A204.1 (cell line): ENCODE results near the gene HBE1.
"Not testable (repeated sequence)": the region's sequence is repeated elsewhere in the genome, so short reads cannot be mapped to it uniquely, and the experiment has no call there.

Source experiments
- FAIRE-seq: peaks from 2 replicates; lab custom pipeline; 2012; peaks lifted over from hg19 to GRCh38; lab: Jason Lieb, UNC

HBE1 gene

DNA sequence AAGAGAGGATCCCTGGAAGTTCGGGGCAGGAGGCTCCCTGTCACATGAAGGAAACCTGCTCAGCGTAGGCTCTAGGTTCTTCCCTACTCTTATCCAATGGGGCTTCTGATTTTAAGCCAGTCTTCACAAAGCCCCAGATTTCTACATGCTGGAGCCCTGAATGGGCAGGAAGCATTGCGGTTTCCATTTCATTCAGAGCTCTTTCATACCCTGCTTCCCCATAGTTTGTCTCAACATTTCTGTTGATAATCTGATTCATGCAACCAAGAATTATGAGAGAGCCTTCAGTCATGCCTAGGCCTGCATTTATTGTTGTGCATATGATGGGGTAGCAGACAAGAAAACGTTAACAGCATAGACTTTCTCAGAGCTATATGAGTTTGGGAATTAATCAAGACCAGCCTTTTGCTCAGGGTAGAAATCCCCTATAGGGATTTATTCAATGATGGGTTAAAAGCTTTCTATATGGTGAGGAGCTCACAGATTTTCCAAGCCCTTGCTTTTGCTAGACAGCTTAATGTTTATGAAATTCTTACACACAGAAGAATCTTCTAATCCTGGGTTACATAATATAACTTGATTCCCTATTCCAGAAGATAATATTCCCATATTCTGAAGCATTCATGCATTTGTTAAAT lies 16.1 kb upstream of the HBE1 start:
- no peak for FAIRE-seq

DNA sequence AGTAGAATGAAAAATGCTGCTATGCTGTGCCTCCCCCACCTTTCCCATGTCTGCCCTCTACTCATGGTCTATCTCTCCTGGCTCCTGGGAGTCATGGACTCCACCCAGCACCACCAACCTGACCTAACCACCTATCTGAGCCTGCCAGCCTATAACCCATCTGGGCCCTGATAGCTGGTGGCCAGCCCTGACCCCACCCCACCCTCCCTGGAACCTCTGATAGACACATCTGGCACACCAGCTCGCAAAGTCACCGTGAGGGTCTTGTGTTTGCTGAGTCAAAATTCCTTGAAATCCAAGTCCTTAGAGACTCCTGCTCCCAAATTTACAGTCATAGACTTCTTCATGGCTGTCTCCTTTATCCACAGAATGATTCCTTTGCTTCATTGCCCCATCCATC lies 14.9 kb upstream of the HBE1 start:
- FAIRE-seq = no peak

DNA sequence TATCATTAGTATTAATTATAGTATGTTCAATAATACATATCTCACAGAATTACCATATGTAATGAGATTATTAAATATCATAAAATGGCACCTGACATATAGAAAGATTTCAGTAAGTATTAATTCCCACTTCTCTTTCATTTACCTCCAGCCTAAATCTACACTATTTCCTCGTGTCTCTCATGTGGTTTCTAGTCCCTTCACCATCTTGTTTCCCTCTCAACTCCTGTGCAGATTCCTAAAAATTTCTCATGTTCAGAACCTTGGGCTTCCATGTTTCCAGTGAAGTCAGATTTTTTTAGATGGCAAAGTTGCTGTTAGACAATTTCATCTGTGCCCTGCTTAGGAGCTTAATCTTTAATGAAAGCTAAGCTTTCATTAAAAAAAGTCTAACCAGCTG lies 14.1 kb upstream of the HBE1 start:
- no peak for FAIRE-seq

DNA sequence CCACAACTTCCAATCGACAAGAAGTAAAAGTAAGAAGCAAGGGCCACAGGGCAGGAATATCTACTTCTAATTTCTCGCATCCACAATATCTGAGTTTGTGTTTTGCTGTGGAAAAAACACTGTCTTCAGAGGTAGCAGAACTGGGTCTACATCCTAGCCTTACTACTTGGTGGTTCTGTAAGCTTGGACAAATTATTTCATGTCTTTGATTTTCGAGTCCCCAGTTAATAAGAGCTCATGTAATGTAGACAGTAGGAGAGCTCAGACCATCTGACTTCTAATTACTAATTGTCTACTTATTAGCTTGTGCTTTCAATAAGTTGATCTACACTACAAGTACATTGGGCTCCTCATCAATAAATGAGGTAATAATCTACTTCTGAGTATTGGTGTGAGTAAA lies 13.3 kb upstream of the HBE1 start:
- FAIRE-seq = no peak

DNA sequence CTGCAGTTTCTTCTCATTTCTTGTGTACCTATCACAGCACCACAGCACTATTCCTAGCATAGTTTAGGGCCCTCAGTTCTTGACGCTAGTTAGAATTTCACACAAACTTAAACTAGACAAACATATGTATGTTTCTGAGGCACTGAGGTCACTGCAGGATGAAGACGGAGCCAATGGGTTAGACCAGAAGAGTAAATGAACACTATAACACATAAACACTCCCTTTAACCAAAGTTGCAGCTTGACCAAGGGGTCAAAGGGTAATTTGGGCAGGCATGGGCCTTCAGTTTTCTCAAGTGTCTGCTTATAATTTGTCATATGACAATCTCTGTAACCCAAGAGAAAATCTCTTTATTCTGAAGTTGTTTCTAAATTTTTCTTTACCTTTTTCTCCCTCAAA lies 12.9 kb upstream of the HBE1 start:
- no peak for FAIRE-seq

DNA sequence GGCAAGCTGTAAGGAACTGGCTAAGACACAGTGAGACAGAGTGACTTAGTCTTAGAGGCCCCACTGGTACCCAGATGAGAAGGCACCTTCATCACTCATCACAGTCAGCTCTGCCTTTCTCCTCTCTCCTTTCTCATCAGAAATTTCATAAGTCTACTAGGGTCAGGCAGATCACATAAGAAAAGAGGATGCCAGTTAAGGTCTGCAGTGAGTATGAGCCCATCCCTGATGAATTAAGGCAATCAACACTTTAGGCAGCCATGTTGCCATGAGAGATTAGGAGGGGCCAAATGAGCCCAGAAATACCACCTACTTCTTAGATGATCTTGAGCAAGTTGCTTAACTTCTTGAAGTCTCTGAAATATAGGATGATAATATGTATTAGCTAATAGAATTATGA lies 11.9 kb upstream of the HBE1 start:
- FAIRE-seq = no peak

DNA sequence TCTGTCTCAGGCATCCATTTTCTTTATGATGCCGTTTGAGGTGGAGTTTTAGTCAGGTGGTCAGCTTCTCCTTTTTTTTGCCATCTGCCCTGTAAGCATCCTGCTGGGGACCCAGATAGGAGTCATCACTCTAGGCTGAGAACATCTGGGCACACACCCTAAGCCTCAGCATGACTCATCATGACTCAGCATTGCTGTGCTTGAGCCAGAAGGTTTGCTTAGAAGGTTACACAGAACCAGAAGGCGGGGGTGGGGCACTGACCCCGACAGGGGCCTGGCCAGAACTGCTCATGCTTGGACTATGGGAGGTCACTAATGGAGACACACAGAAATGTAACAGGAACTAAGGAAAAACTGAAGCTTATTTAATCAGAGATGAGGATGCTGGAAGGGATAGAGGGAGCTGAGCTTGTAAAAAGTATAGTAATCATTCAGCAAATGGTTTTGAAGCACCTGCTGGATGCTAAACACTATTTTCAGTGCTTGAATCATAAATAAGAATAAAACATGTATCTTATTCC lies 10.9 kb upstream of the HBE1 start:
- no peak for FAIRE-seq

DNA sequence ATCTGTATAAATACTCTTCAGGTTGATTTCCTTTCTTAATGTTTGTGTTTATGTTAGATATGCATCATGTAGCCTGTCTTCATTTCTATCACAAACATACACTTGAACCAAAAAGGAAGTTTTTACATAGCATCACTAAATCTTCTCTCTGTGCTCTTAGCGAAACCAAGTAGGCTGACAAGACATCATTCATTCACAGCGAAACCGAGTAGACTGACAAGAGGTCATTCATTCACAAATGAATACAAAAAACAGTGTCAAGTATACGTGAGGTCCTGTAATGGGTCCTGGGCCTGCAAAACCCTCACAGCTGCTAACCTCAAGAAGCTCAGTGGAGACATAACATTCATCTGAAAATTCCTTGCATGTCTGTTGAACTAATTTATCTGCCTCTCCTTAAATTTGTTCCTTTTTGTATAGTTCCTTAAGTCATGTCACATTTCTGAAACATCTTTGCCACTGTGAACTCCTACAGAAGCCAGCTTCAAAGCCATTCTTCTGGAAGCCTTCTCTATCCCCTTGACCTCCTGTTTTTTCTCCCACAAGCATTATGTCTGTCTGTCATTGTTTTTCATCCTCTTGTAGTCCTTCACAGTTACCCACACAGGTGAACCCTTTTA lies 9.8 kb upstream of the HBE1 start:
- no peak for FAIRE-seq

DNA sequence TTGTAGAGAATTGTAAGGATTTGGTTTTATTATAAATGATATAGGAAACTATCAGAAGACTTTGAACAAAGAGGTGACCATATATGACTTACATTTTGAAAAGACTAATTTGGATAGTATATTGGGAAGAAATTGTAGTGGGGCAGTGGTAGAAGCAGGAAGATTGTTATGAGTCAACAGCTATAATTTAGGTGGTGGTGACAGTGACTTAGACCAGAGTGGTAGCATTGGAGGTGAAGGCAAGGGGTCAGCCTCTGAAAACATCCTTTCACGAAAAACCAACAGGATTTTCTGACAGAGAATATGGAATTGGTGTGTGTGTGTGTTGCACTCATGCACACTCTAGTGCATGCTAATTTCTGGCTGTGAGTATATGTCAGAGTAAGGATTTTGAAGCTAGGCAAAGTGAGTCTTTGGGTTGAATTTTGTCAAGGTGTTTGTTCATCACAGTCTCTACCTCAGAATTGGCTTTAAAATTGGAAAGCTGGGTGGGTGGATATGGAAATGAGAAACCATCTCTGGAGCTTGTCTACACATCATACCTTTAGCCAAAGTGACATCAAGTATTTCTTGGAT lies 8.2 kb upstream of the HBE1 start:
- FAIRE-seq = no peak

DNA sequence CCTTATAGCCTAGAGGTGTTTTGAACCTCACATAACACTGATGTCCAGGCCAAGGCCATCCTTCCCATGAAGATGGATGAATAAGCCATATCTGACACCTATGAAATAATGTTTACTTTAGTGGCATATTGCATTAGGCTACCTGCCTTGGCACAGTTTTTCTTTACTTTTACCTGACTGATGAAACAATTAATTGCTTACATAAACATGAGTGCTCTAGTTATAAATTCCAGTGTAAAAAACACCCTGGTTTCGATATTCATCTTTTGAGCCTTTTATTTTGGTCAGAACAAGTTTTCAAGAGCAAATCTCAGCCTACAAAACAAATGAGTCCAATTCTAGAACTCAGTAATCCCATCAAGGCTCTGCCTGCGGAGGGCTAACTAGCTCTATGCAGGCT lies 7.0 kb upstream of the HBE1 start:
- no peak for FAIRE-seq

DNA sequence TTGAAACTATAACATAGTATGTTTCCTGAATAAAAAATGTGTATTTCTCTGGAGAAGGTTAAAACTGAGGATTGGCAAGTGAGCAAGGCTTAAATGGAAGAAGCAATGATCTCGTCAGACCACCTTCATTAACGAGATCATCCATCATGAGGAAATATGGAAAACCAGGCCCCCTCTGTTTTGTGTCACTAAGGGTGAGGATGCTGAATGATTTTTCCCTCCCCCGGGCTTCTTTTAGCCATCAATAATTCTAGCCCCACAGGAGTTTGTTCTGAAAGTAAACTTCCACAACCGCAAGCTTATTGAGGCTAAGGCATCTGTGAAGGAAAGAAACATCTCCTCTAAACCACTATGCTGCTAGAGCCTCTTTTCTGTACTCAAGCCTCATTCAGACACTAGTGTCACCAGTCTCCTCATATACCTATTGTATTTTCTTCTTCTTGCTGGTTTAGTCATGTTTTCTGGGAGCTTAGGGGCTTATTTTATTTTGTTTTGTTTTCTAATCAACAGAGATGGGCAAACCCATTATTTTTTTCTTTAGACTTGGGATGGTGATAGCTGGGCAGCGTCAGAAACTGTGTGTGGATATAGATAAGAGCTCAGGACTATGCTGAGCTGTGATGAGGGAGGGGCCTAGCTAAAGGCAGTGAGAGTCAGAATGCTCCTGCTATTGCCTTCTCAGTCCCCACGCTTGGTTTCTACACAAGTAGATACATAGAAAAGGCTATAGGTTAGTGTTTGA lies 5.8 kb upstream of the HBE1 start:
- FAIRE-seq = no peak

DNA sequence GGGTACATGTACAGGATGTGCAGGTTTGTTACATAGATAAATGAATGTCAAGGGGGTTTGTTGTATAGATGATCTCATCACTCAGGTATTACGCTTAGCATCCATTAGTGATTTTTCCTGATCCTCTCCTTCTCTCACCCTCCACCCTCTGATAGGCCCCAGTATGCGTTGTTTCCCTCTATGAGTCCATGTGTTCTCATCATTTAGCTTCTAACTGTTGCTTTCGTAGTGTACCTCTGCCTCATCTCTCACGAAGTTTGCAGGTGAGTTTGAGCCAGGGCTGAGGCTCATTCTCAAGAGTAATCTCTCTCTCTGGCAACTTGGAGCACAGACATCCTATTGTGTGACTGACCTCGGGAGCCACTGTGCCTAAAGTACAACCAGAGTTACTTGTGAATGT lies 4.7 kb upstream of the HBE1 start:
- no peak for FAIRE-seq

DNA sequence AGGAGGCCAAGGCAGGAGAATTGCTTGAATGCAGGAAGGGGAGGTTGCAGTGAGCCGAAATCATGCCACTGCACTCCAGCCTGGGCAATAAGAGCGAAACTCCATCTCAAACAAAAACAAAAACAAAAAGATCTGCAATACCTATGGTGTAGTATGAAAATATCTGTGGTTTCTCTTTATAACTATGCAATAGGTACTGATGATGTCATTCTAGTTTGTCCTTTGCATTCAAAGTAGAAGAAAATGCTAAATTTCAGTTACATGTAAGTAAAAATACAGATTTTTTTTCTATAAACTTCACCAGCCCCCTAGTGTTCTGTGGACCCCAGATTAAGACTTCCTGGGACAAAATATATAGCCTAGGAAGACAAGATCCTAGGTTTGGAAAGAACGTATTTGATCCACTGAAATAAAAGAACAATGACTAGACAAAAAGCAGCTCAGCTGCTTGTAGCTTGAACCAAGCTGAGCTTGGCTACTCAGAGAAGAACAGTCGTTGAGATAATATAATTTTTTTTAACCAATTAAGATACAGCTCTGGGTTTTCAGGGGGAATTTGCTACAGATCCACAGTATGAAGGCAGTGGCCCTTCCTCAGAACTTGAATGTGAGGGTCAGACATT lies 2.8 kb upstream of the HBE1 start:
- FAIRE-seq = no peak

DNA sequence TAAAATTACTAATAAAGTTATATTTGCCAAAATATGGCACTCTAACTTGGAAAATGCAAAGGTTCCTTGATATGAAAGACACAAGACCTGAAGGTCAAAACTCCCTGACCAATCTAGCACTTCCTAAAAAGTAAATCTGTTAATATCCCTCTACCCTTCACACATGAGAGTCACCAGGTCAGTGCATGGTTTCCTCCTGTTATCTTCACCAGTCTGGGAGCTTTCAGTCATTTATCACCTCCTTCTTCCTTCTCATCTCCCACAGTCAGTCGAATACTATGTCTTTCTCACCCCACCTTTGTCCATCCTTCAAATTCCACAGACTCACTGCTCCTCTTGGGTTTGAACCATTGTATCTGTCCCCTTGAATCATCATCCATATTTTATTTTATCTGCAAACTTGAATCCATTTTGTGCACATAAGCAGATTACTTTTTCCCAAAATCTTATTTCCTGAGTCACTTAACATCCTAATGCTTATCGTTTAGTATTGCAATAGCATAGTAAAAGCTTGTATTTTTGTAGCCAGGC lies 2.6 kb downstream of the HBE1 start:
- FAIRE-seq = no peak

DNA sequence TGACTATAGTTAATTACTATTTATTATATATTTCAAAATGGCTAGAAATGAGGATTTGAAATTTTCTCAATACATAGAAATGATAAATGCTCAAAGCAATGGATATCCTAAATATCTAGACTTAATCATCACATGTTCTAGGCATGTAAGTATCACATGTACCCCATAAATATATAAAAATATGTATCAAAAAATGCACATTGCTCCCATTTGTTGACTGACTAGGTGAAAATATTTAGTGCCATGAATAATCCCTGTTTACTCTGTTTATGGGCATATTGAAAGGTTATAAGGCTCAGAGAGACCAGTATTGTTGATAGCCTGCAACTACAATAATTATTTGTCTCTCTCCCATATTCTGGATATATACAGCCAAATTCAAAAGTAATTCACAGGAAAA lies 3.1 kb downstream of the HBE1 start:
- no peak for FAIRE-seq

DNA sequence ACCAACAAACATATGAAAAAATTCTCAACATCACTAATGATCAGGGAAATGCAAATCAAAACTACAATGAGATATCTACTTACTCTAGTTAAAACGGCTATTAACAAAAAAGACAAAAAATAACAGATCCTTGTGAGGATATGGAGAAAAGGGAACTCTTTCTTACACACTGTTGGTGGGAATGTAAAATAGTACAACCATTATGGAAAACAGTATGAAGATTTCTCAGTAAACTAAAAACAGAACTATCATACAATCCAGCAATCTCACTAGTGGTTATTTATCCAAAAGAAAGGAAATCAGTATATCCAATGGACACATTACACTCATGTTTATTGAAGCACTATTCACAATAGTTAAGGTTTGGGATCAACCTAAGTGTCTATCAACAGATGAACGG lies 3.9 kb downstream of the HBE1 start:
- no peak for FAIRE-seq

DNA sequence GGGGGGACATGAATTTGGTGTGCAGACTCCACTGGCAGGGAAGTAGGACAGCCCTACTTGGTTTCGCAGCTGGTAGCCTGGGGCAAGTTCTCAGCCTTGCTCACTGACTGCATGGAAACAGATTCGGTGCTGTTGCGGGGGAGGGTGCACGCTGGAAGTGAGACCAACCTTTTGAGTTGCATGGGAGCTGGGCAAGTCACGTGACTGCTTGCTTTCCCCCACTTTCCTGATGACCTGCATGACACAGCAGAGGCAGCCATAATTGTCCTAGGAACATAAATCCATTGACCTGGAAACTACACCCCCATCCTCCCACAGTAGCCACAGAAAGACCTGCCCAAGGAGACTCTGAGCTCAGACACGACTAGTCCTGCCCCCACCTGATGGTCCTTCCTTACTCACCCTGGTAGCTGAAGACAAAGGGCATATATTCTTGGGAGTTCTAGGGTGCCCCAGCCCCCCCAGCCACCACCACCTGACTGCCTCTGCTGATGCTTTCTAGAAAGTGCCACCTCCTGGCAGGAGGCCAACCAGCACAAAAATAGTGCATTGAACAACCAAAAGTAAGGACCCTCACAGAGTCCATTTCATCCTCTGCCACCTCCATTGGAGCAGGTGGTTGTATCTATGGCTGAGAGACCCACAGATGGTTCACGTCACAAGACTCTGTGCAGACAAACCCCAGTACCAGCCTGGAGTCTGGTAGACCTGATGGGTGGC lies 11.0 kb downstream of the HBE1 start:
- no peak for FAIRE-seq

DNA sequence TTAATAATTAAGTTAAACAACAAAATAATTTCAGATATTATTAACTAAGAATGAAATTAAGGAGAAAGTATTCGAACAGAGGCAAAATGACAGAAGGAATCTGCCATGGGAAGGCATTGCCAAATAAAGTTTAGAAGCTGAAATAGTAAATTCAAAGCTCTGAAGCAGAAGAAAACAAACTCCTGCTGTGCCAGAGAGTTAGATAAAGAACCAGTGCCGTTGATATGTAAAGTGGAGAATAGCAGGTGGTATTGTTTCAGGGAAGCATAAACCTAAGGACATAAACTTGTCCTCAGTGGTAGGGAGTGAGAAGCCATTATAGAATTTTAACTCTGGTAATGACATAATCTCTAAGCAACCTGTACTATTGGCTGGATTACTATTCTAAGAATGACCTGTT lies 12.4 kb downstream of the HBE1 start:
- no peak for FAIRE-seq

DNA sequence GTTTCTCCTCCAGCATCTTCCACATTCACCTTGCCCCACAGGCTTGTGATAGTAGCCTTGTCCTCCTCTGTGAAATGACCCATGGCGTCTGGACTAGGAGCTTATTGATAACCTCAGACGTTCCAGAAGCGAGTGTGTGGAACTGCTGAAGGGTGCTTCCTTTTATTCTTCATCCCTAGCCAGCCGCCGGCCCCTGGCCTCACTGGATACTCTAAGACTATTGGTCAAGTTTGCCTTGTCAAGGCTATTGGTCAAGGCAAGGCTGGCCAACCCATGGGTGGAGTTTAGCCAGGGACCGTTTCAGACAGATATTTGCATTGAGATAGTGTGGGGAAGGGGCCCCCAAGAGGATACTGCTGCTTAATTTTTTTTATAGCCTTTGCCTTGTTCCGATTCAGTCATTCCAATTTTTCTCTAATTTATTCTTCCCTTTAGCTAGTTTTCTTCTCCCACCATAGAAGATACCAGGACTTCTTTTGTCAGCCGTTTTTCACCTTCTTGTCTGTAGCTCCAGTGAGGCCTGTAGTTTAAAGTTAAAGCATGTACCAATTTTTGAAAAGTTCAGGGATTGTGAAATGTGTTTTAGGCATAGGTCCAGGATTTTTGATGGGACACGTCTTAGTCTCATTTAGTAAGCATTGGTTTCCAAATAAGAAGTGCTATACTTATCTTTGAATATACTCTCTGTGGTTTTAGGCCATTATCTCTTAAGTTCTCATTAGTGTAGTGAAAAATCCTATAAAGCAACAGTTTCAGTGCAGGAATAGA lies 14.9 kb downstream of the HBE1 start, which contains the start of gene HBG2:
Gene HBG2, minus strand, starts transcription at position 136 of the 768 bp plus-strand sequence. Its CDS starts 53 bp downstream, at position 83.
- not testable (repeated sequence) for FAIRE-seq

DNA sequence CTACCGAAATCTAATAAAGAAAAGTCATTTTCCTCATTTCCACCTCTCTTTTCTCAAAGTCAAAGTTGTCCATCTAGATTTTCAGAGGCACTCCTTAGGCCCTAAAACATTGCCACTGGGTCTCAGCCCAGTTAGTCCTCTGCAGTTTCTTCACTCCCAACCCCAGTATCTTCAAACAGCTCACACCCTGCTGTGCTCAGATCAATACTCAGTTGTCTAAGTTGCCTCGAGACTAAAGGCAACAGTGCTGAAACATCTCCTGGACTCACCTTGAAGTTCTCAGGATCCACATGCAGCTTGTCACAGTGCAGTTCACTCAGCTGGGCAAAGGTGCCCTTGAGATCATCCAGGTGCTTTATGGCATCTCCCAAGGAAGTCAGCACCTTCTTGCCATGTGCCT lies 15.7 kb downstream of the HBE1 start:
- not testable (repeated sequence) for FAIRE-seq

DNA sequence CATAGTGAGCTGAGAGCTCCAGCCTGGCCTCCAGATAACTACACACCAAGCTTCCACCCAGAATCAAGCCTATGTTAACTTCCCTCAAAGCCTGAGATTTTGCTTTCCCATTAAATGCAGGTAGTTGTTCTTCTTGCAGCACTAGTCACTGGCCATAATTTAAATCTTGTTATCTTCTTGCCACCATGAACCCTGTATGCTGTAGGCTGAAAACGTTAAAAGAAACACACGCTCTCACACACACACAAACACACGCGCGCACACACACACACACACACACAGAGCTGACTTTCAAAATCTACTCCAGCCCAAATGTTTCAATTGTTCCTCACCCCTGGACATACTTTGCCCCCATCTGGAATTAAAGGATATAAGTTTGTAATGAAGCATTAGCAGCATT lies 16.3 kb downstream of the HBE1 start:
- FAIRE-seq = not testable (repeated sequence)
